ENCODE data around the gene XG. TPM values are rescaled to one million over a fixed set of nuclear protein-coding genes. Genes with fewer than 3 reads are reported as not detected.
"Not testable (repeated sequence)": the region's sequence is repeated elsewhere in the genome, so short reads cannot be mapped to it uniquely, and the experiment has no call there.

Gene XG
- polyA plus RNA-seq, 3 donors, result not detected

GRCh38 chrX:2812161-2812907 is 60.5 kb downstream of the XG start:
- H3K4me2 ChIP-seq (replicated peaks; ENCODE audit: extremely low read depth, low read length, poor library complexity, severe bottlenecking); H3K36me3 Mint-ChIP-seq; H3K27ac ChIP-seq (ENCODE audit: low read depth in 1 of 2, low read length in 2 of 2); H4K20me1 ChIP-seq (ENCODE audit: insufficient read depth, low read length); H3K9me3 ChIP-seq (replicated peaks in 1 of 2; ENCODE audit: control insufficient read depth in 1 of 2, insufficient read depth in 1 of 2, low read length in 2 of 2); H3K4me3 ChIP-seq (replicated peaks in 1 of 3; ENCODE audit: low read depth in 2 of 3, low read length in 3 of 3); H3K36me3 ChIP-seq (replicated peaks in 1 of 2; ENCODE audit: control insufficient read depth in 1 of 2, insufficient read depth in 2 of 2, low read length in 2 of 2); intact Hi-C loops (cut with micrococcal nuclease); H3K9ac ChIP-seq (ENCODE audit: insufficient read depth, low read length, poor library complexity, severe bottlenecking); H3K27me3 ChIP-seq (ENCODE audit: control insufficient read depth in 2 of 2, insufficient read depth in 2 of 2, low read length in 2 of 2); H3K4me1 ChIP-seq (ENCODE audit: control insufficient read depth in 1 of 2, insufficient read depth in 2 of 2, low read length in 2 of 2); H3K79me2 ChIP-seq (ENCODE audit: insufficient read depth, low read length); H3K4me1 Mint-ChIP-seq; H3K9me3 Mint-ChIP-seq: not testable (repeated sequence)
- DNase-seq, result peak; percentile 12 to 40 (median 18)
- Mint-ChIP-seq H3K27ac (peak overlapping the region in 3 of 7 donors; percentile 36 to 65 (median 54)), H3K4me3 (peak overlapping the region; percentile 59 to 60), H3K27me3 (ENCODE audit: low read depth in 3 of 3) (peaks cover 0 to 10% (median 2%) of the 10 kb centered on the region in 3 donors)
- 0% methylated on average over 2 of the region's 16 CpGs for WGBS (ENCODE audit: insufficient coverage)
- H2AFZ ChIP-seq (ENCODE audit: insufficient read depth, low read depth, low read length, poor library complexity, severe bottlenecking), result peak overlapping the region; percentile 46
- TF ChIP-seq, protein P1, sequence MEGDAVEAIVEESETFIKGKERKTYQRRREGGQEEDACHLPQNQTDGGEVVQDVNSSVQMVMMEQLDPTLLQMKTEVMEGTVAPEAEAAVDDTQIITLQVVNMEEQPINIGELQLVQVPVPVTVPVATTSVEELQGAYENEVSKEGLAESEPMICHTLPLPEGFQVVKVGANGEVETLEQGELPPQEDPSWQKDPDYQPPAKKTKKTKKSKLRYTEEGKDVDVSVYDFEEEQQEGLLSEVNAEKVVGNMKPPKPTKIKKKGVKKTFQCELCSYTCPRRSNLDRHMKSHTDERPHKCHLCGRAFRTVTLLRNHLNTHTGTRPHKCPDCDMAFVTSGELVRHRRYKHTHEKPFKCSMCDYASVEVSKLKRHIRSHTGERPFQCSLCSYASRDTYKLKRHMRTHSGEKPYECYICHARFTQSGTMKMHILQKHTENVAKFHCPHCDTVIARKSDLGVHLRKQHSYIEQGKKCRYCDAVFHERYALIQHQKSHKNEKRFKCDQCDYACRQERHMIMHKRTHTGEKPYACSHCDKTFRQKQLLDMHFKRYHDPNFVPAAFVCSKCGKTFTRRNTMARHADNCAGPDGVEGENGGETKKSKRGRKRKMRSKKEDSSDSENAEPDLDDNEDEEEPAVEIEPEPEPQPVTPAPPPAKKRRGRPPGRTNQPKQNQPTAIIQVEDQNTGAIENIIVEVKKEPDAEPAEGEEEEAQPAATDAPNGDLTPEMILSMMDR (IDR thresholded peaks at IDR 0.05), result peak; percentile 34

- WGBS (ENCODE audit: insufficient coverage), result no CpG with 5 or more reads among the region's 2 CpGs
These were observed 65.2 kb downstream of the XG start for GRCh38 chrX:2817036-2817435.

More at GRCh38 chrX:2817036-2817435, 65.2 kb downstream of the XG start:
- H3K79me2 ChIP-seq (ENCODE audit: insufficient read depth, low read length), result no peaks in the 10 kb centered on the region
- H3K4me2 ChIP-seq (replicated peaks; ENCODE audit: extremely low read depth, low read length, poor library complexity, severe bottlenecking), result no peak overlapping the region
- Mint-ChIP-seq H3K27me3 (ENCODE audit: low read depth in 3 of 3) (peaks cover 0 to 6% (median 3%) of the 10 kb centered on the region in 3 donors), H3K4me3 (no peak overlapping the region), H3K4me1 (no peaks in the 10 kb centered on the region), H3K27ac (no peak overlapping the region), H3K36me3 (no peaks in the 10 kb centered on the region), H3K9me3 (peaks cover 0 to 4% (median 0%) of the 10 kb centered on the region in 7 donors)
- H3K36me3 ChIP-seq (replicated peaks in 1 of 2; ENCODE audit: control insufficient read depth in 1 of 2, insufficient read depth in 2 of 2, low read length in 2 of 2), result no peaks in the 10 kb centered on the region
- H2AFZ ChIP-seq (ENCODE audit: insufficient read depth, low read depth, low read length, poor library complexity, severe bottlenecking), result no peak overlapping the region
- no peak overlapping the region for H3K9ac ChIP-seq (ENCODE audit: insufficient read depth, low read length, poor library complexity, severe bottlenecking)
- no peaks in the 10 kb centered on the region for H4K20me1 ChIP-seq (ENCODE audit: insufficient read depth, low read length)
- H3K27me3 ChIP-seq (ENCODE audit: control insufficient read depth in 2 of 2, insufficient read depth in 2 of 2, low read length in 2 of 2), result no peaks in the 10 kb centered on the region
- peaks cover 0 to 3% of the 10 kb centered on the region in 2 donors for H3K4me1 ChIP-seq (ENCODE audit: control insufficient read depth in 1 of 2, insufficient read depth in 2 of 2, low read length in 2 of 2)
- no peaks in the 10 kb centered on the region for H3K9me3 ChIP-seq (replicated peaks in 1 of 2; ENCODE audit: control insufficient read depth in 1 of 2, insufficient read depth in 1 of 2, low read length in 2 of 2)
- DNase-seq, result no peak
- TF ChIP-seq, protein P1 (IDR thresholded peaks at IDR 0.05), result no peak
- no peak overlapping the region for H3K27ac ChIP-seq (ENCODE audit: low read depth in 1 of 2, low read length in 2 of 2)
- H3K4me3 ChIP-seq (replicated peaks in 1 of 3; ENCODE audit: low read depth in 2 of 3, low read length in 3 of 3), result no peak overlapping the region
- intact Hi-C loops (cut with micrococcal nuclease), result no loop called here

All from CD14-positive monocyte (primary cell).